ENCODE results near the gene TOPAZ1.

DNA sequence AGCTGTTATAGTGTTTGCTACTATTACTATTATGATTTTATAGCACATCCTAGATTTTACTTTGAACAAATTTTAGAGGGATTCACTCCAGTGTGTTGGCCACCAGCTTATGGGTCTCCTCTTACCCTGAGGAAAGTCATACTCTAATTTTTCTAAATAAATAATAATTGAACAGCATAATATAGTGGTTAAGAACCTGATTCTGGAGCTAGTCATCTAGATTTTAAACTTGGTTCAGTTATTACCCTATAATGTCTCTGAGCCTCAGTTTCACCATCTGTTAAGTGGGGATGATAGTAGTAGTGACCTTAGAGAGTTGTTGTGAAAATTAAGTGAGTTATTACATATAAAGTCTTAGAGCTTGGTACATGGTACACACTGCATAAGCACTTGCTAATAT is 30.7 kb upstream of the TOPAZ1 start:
- no peak for TF ChIP-seq POLR2AphosphoS5 (IDR thresholded peaks at IDR 0.05; ENCODE audit: borderline replicate concordance, low read depth, low read length)
- TF ChIP-seq EZH2 (IDR thresholded peaks at IDR 0.05), result no peak
- no peak for TF ChIP-seq FOXP2 (optimal IDR thresholded peaks at IDR 0.05; ENCODE audit: control extremely low read depth, extremely low read length, insufficient read depth)

Measured in SK-N-MC (cell line).